ENCODE measurements around the gene FGD2. TPM values are rescaled to one million over a fixed set of nuclear protein-coding genes. Genes with fewer than 3 reads are reported as not detected.

FGD2 gene
- total RNA-seq, 1 donor from 2014 or later = 56.9 TPM

GRCh38 chr6:37017606-37018197, 12.2 kb downstream of the FGD2 start:
- DNase-seq (no peak), ATAC-seq (no peak)
- Histone ChIP-seq H3K4me3 (no peak overlapping the region), H3K36me3 (peaks cover 6% of the 10 kb centered on the region), H3K27ac (no peak overlapping the region), H3K9me3 (no peaks in the 10 kb centered on the region), H3K4me1 (no peaks in the 10 kb centered on the region), H3K27me3 (no peaks in the 10 kb centered on the region)
- TF ChIP-seq CTCF (IDR thresholded peaks at IDR 0.05) = no peak
- intact Hi-C loops (cut with DNase I) = loop anchor here (10.0 kb wide), 2 partner anchors 133 to 253 kb away; partner anchors contain the start of gene C6orf89

- Histone ChIP-seq H3K4me3 (no peak overlapping the region), H3K36me3 (peaks cover 6% of the 10 kb centered on the region), H3K4me1 (no peaks in the 10 kb centered on the region), H3K9me3 (no peaks in the 10 kb centered on the region), H3K27ac (no peak overlapping the region), H3K27me3 (no peaks in the 10 kb centered on the region)
- intact Hi-C loops (cut with DNase I) = loop anchor here (10.0 kb wide), 2 partner anchors 134 to 254 kb away; partner anchors contain the start of gene C6orf89
- DNase-seq = peak; percentile 94
- peak; percentile 95 for ATAC-seq
- peak; percentile 79 for TF ChIP-seq CTCF (IDR thresholded peaks at IDR 0.05)
These were observed 13.0 kb downstream of the FGD2 start for GRCh38 chr6:37018198-37019064.

- Histone ChIP-seq H3K27me3 (no peaks in the 10 kb centered on the region), H3K36me3 (peaks cover 6% of the 10 kb centered on the region), H3K27ac (no peak overlapping the region), H3K9me3 (no peaks in the 10 kb centered on the region), H3K4me3 (no peak overlapping the region), H3K4me1 (no peaks in the 10 kb centered on the region)
- ATAC-seq = no peak
- intact Hi-C loops (cut with DNase I) = loop anchor here (10.0 kb wide), 2 partner anchors 134 to 254 kb away; partner anchors contain the start of gene C6orf89
- DNase-seq = no peak
- no peak for TF ChIP-seq CTCF (IDR thresholded peaks at IDR 0.05)
These were observed 13.6 kb downstream of the FGD2 start for GRCh38 chr6:37019065-37019450.

GRCh38 chr6:37020381-37020780, 14.9 kb downstream of the FGD2 start:
- Histone ChIP-seq H3K36me3 (peaks cover 6% of the 10 kb centered on the region), H3K4me1 (no peaks in the 10 kb centered on the region), H3K4me3 (no peak overlapping the region), H3K27me3 (no peaks in the 10 kb centered on the region), H3K27ac (no peak overlapping the region), H3K9me3 (no peaks in the 10 kb centered on the region)
- intact Hi-C loops (cut with DNase I) = loop anchor here (10.0 kb wide), 1 partner anchor 184 kb away; no protein-coding TSS in a partner anchor
- no peak for ATAC-seq
- no peak for DNase-seq
- TF ChIP-seq CTCF (IDR thresholded peaks at IDR 0.05) = no peak

GRCh38 chr6:37020812-37021211, 15.4 kb downstream of the FGD2 start:
- Histone ChIP-seq H3K27ac (no peak overlapping the region), H3K4me1 (no peaks in the 10 kb centered on the region), H3K27me3 (no peaks in the 10 kb centered on the region), H3K9me3 (no peaks in the 10 kb centered on the region), H3K36me3 (peaks cover 6% of the 10 kb centered on the region), H3K4me3 (no peak overlapping the region)
- intact Hi-C loops (cut with DNase I) = loop anchor here (10.0 kb wide), 1 partner anchor 184 kb away; no protein-coding TSS in a partner anchor
- DNase-seq (no peak), ATAC-seq (no peak)
- no peak for TF ChIP-seq CTCF (IDR thresholded peaks at IDR 0.05)

Measured in upper lobe of right lung (tissue), 1 donor.